Measurements from ENCODE around the gene ZFP28.

Gene ZFP28

GRCh38 chr19:56594783-56595547 lies 56.2 kb downstream of the ZFP28 start, which contains the start of gene ZNF71:
TSS of gene ZNF71 (plus strand) at chr19:56595302. CDS start at chr19:56601559, 6,257 bp downstream.
- intact Hi-C loops (cut with DNase I) = loop anchor here (1.0 to 10.0 kb wide), 2 partner anchors 28 to 200 kb away; partner anchors contain the start of genes ZNF470 and ZNF582

GRCh38 chr19:56595548-56595899 lies 56.8 kb downstream of the ZFP28 start:
- no peak for DNase-seq
- intact Hi-C loops (cut with DNase I) = loop anchor here (1.0 to 10.0 kb wide), 2 partner anchors 28 to 201 kb away; partner anchors contain the start of genes ZNF470 and ZNF582

More at GRCh38 chr19:56594783-56595547, 56.2 kb downstream of the ZFP28 start, which contains the start of gene ZNF71:
- peak; percentile 82 to 98 (median 86) for DNase-seq

- intact Hi-C loops (cut with DNase I) = loop anchor here (10.0 kb wide), 1 partner anchor 202 kb away; the partner anchor contains the start of gene ZNF582
- no peak for DNase-seq
Measured at GRCh38 chr19:56596676-56597075, 57.9 kb downstream of the ZFP28 start.

GRCh38 chr19:56597696-56598095 lies 58.9 kb downstream of the ZFP28 start:
- intact Hi-C loops (cut with DNase I) = loop anchor here (10.0 kb wide), 1 partner anchor 203 kb away; the partner anchor contains the start of gene ZNF582
- no peak for DNase-seq

- intact Hi-C loops (cut with DNase I) = no loop called here
- no peak for DNase-seq
Measured at GRCh38 chr19:56601375-56601774, 62.6 kb downstream of the ZFP28 start.

GRCh38 chr19:56603829-56604228 lies 65.1 kb downstream of the ZFP28 start:
- intact Hi-C loops (cut with DNase I) = no loop called here
- peak in 3 of 10 donors; percentile 25 to 75 (median 46) for DNase-seq

Measured in posterior cingulate gyrus (tissue), 11 donors.